ENCODE results near the gene XRCC1.

GRCh38 chr19:43575955-43576878 lies 890 bp upstream of the XRCC1 start:
- no peak for TF ChIP-seq CTCF (conservative IDR thresholded peaks at IDR 0.05; ENCODE audit: low read depth, low read length)
- no peak for TF ChIP-seq SMC3 (IDR thresholded peaks at IDR 0.05; ENCODE audit: low read depth, low read length)
- TF ChIP-seq MXI1 (IDR thresholded peaks at IDR 0.05; ENCODE audit: borderline replicate concordance, low read depth, low read length): no peak
- TF ChIP-seq POLR2A (IDR thresholded peaks at IDR 0.05; ENCODE audit: low read depth, low read length): no peak
- no peak for TF ChIP-seq ELK1 (IDR thresholded peaks at IDR 0.05; ENCODE audit: borderline replicate concordance, low read depth, low read length)
- TF ChIP-seq RFX5 (IDR thresholded peaks at IDR 0.05; ENCODE audit: low read depth, low read length): no peak
- no peak for TF ChIP-seq RCOR1 (IDR thresholded peaks at IDR 0.05; ENCODE audit: insufficient replicate concordance, low read length)
- TF ChIP-seq MAZ (IDR thresholded peaks at IDR 0.05; ENCODE audit: borderline replicate concordance, low read depth, low read length): no peak
- TF ChIP-seq FOS (IDR thresholded peaks at IDR 0.05; ENCODE audit: low read depth, low read length): no peak
- TF ChIP-seq USF2 (IDR thresholded peaks at IDR 0.05; ENCODE audit: low read depth, low read length): no peak
- TF ChIP-seq RAD21 (IDR thresholded peaks at IDR 0.05; ENCODE audit: low read length): no peak
